ENCODE data around the gene RNF13. TPM values are rescaled to one million over a fixed set of nuclear protein-coding genes. Genes with fewer than 3 reads are reported as not detected.
A peak's percentile ranks its signal among the peaks of the same experiment; 100 is the strongest.
"Not testable (repeated sequence)": the region's sequence is repeated elsewhere in the genome, so short reads cannot be mapped to it uniquely, and the experiment has no call there.

RNF13 gene
- total RNA-seq, 2 donors from 2014 or later: 77.3 to 105 TPM

- intact Hi-C loops (cut with DNase I): loop anchor here (5.0 kb wide), 1 partner anchor 154 kb away; no protein-coding TSS in a partner anchor
- peak within 1 kb of the TSS; percentile 91 to 94 for H3K27ac ChIP-seq
- DNase-seq (ENCODE audit: low spot score): peak; percentile 65
- H3K4me3 ChIP-seq: peak within 1 kb of the TSS; percentile 92 to 94
- TF ChIP-seq POLR2A (IDR thresholded peaks at IDR 0.05) (peak; percentile 16), POLR2AphosphoS5 (IDR thresholded peaks at IDR 0.05) (no peak)
- no peaks in the 10 kb centered on the region for H3K9me3 ChIP-seq
- H3K4me1 ChIP-seq (replicated peaks): peaks cover 4% of the 10 kb centered on the region
- no peaks in the 10 kb centered on the region for H3K27me3 ChIP-seq (replicated peaks; ENCODE audit: insufficient read depth)
- no peaks in the 10 kb centered on the region for H3K36me3 ChIP-seq
- WGBS: under 1% methylated on average over 46 of the region's 102 CpGs
Observed at GRCh38 chr3:149970716-149971402, 157.8 kb downstream of the RNF13 start, which contains the start of gene PFN2. TSS of gene PFN2 (minus strand) at chr3:149970895. CDS start at chr3:149970856, 39 bp downstream.

DNA sequence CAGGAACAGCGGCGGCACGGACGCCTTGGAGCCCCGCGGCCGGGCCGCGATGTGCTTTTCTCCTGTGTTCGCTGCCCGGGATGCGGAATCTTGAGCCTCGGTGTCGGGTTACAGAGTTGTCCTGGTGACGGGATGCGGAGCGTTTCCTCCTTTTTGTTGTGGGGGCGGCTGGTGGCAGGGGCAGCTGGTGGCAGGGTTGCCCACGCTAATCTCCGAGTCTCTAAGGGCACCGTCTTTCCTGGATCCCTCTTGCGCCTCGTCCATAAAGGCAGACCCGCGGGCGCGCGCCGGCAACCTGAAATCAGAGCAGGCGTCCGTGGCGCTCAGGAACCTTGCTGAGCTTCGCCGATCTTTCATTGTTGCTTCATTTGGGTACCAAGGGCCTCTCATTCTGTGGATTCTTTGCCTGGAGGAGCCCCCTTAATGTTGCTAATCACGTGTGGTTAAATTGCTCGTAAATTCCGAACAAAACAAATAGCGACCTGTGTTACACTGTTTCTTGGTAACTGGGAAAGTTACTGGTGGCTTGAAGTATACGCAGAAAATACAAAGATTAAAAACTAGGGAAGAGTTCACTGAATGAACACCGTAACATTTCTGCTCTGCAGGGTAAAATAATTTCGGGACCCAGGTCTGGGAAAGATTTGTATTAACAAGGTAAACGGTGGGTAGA is 158.5 kb downstream of the RNF13 start:
- peak overlapping the region; percentile 91 to 94 for H3K27ac ChIP-seq
- intact Hi-C loops (cut with DNase I): loop anchor here (5.0 kb wide), 1 partner anchor 154 kb away; no protein-coding TSS in a partner anchor

GRCh38 chr3:149975919-149976318 is 162.9 kb downstream of the RNF13 start:
- intact Hi-C loops (cut with DNase I): no loop called here

More for the DNA sequence above, 158.5 kb downstream of the RNF13 start:
- peak overlapping the region; percentile 92 to 94 for H3K4me3 ChIP-seq
- no peaks in the 10 kb centered on the region for H3K9me3 ChIP-seq
- DNase-seq (ENCODE audit: low spot score): peak; percentile 52
- under 1% methylated on average over 40 of the region's 42 CpGs for WGBS
- no peak for TF ChIP-seq POLR2AphosphoS5 (IDR thresholded peaks at IDR 0.05)
- TF ChIP-seq CTCF (IDR thresholded peaks at IDR 0.05): no peak
- no peak for TF ChIP-seq POLR2A (IDR thresholded peaks at IDR 0.05)
- peaks cover 4% of the 10 kb centered on the region for H3K4me1 ChIP-seq (replicated peaks)
- no peaks in the 10 kb centered on the region for H3K27me3 ChIP-seq (replicated peaks; ENCODE audit: insufficient read depth)
- no peaks in the 10 kb centered on the region for H3K36me3 ChIP-seq

GRCh38 chr3:149977386-149977785 is 164.4 kb downstream of the RNF13 start:
- WGBS: 36% methylated on average over 2 of the region's 2 CpGs
- Histone ChIP-seq H3K9me3 (no peaks in the 10 kb centered on the region), H3K27me3 (replicated peaks; ENCODE audit: insufficient read depth) (no peaks in the 10 kb centered on the region), H3K4me3 (no peak overlapping the region), H3K4me1 (replicated peaks) (no peaks in the 10 kb centered on the region), H3K27ac (no peak overlapping the region), H3K36me3 (no peaks in the 10 kb centered on the region)
- intact Hi-C loops (cut with DNase I): no loop called here
- TF ChIP-seq POLR2AphosphoS5 (IDR thresholded peaks at IDR 0.05) (no peak), POLR2A (IDR thresholded peaks at IDR 0.05) (no peak), CTCF (IDR thresholded peaks at IDR 0.05) (no peak)
- no peak for DNase-seq (ENCODE audit: low spot score)

More at GRCh38 chr3:149975919-149976318, 162.9 kb downstream of the RNF13 start:
- Histone ChIP-seq H3K4me1 (replicated peaks) (no peaks in the 10 kb centered on the region), H3K36me3 (no peaks in the 10 kb centered on the region), H3K4me3 (no peak overlapping the region), H3K27ac (no peak overlapping the region), H3K27me3 (replicated peaks; ENCODE audit: insufficient read depth) (no peaks in the 10 kb centered on the region), H3K9me3 (no peaks in the 10 kb centered on the region)
- no peak for DNase-seq (ENCODE audit: low spot score)
- TF ChIP-seq POLR2AphosphoS5 (IDR thresholded peaks at IDR 0.05) (no peak), CTCF (IDR thresholded peaks at IDR 0.05) (no peak), POLR2A (IDR thresholded peaks at IDR 0.05) (no peak)

DNA sequence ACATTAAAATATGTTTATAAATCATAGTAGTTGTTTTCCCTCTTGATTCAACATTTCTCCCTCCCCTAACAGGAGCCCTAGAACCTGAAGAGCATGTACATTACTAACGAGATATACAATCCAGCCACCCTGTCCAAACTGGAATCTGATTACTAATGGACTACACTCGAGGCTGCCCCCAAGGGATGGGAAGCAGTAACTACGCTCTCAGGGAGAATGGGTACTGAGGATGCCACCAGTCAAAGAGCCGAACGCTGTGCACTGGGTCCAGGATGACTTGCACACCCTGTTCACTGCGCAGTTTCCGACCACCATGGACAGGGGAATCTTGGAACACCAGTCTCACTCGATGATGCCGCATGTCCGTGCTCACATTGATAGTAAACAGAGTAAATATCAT is 169.0 kb downstream of the RNF13 start:
- H3K27me3 ChIP-seq (replicated peaks; ENCODE audit: insufficient read depth); H3K9me3 ChIP-seq; DNase-seq (ENCODE audit: low spot score); H3K4me1 ChIP-seq (replicated peaks); H3K27ac ChIP-seq; H3K36me3 ChIP-seq; H3K4me3 ChIP-seq; intact Hi-C loops (cut with DNase I): not testable (repeated sequence)
- WGBS: 80% methylated on average over 7 of the region's 10 CpGs

DNA sequence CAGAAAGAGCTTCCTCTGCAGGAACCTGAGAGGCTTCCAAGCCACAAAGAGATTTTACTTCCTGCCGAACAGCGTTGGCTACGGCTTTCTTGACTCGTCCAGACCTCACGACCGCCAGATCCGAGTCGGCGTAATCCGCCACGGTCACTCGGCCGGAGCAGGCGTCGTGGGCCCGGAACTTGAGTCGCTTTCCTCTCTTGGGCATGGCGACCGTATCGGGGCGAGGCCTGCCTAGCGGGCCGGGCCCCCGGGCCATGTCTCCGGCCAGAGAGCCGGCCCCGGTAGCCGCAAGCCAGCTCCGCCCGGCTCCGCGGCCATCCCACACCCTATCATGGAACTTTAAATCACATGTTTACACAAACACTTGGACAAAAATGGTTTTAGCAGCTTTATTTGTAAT is 170.0 kb downstream of the RNF13 start:
- intact Hi-C loops (cut with DNase I); H3K9me3 ChIP-seq; DNase-seq (ENCODE audit: low spot score); H3K4me1 ChIP-seq (replicated peaks); H3K27me3 ChIP-seq (replicated peaks; ENCODE audit: insufficient read depth); H3K27ac ChIP-seq; H3K36me3 ChIP-seq; H3K4me3 ChIP-seq: not testable (repeated sequence)
- 96% methylated on average over 31 of the region's 32 CpGs for WGBS

Data from prostate gland (tissue), 2 donors.